ENCODE measurements around the gene CHST13. TPM values are rescaled to one million over a fixed set of nuclear protein-coding genes. Genes with fewer than 3 reads are reported as not detected.

CHST13 gene
- total and polyA plus RNA-seq, 11 donors, result 0.07 to 2.3 (median 0.37) TPM; not detected in 1

DNA sequence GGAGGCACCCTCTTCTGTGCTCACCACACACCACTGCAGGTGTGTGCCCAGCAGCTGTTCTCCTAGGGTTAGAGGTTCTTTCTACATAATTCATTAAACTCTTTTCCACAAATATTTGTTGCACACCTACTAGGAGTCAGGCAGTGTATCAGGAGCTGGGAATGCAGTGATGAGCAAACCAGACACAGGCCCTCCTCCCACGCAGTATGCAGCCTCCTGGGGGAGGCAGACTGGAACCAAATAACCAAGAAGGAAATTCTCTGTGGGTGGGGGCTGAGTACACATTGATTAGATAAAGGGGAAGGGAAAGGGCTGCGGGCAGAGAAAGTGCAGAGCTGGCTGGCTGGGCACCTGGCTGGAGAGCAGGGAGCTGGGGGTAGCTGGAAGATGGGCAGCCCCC is 53.3 kb downstream of the CHST13 start:
- peak in 1 of 5 donors; percentile 46 for DNase-seq
- peaks cover 0 to 12% (median 0%) of the 10 kb centered on the region in 12 donors for H3K9me3 ChIP-seq
- no peak overlapping the region for H3K4me3 ChIP-seq
- 41 to 60% (median 53%) methylated on average over 2 of the region's 2 CpGs for WGBS, 4 donors
- peaks cover 0 to 7% (median 0%) of the 10 kb centered on the region in 12 donors for H3K4me1 ChIP-seq
- intact Hi-C loops (cut with DNase I), result no loop called here
- H3K36me3 ChIP-seq, result no peaks in the 10 kb centered on the region
- H3K27ac ChIP-seq, result no peak overlapping the region
- no peaks in the 10 kb centered on the region for H3K27me3 ChIP-seq
- no peak for ATAC-seq
- TF ChIP-seq, protein P1, sequence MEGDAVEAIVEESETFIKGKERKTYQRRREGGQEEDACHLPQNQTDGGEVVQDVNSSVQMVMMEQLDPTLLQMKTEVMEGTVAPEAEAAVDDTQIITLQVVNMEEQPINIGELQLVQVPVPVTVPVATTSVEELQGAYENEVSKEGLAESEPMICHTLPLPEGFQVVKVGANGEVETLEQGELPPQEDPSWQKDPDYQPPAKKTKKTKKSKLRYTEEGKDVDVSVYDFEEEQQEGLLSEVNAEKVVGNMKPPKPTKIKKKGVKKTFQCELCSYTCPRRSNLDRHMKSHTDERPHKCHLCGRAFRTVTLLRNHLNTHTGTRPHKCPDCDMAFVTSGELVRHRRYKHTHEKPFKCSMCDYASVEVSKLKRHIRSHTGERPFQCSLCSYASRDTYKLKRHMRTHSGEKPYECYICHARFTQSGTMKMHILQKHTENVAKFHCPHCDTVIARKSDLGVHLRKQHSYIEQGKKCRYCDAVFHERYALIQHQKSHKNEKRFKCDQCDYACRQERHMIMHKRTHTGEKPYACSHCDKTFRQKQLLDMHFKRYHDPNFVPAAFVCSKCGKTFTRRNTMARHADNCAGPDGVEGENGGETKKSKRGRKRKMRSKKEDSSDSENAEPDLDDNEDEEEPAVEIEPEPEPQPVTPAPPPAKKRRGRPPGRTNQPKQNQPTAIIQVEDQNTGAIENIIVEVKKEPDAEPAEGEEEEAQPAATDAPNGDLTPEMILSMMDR (IDR thresholded peaks at IDR 0.05), result no peak
- TF ChIP-seq POLR2A (IDR thresholded peaks at IDR 0.05), result no peak

DNA sequence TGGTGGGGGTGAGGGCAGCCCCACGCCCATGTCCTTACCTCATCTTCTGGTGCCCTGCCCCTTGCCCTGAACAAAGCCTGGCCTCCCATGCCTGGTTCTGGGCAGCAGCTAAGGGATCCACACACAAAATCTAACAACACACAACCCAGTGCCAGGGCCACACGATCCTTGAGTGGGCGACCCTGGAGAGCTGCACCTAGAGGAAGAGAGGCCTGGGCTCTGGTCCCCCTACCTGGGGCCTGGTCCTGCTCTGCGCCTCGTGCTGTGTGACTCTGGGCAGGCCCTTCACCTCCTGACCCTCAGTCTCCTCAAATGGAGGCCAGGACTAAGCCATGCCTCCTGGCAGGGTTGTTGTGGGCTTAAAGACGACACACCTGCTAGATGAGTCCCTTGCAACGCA is 54.7 kb downstream of the CHST13 start:
- no peaks in the 10 kb centered on the region for H3K27me3 ChIP-seq
- H3K27ac ChIP-seq, result no peak overlapping the region
- DNase-seq (no peak), ATAC-seq (peak in 1 of 4 donors; percentile 34)
- no peak overlapping the region for H3K4me3 ChIP-seq
- H3K36me3 ChIP-seq, result no peaks in the 10 kb centered on the region
- TF ChIP-seq, protein P1 (IDR thresholded peaks at IDR 0.05), result no peak
- TF ChIP-seq POLR2A (IDR thresholded peaks at IDR 0.05), result no peak
- intact Hi-C loops (cut with DNase I), result no loop called here
- 88 to 93% (median 90%) methylated on average over 5 to 7 of the region's 7 CpGs for WGBS, 4 donors
- H3K9me3 ChIP-seq, result peaks cover 0 to 12% (median 0%) of the 10 kb centered on the region in 12 donors
- peaks cover 0 to 2% (median 0%) of the 10 kb centered on the region in 12 donors for H3K4me1 ChIP-seq

DNA sequence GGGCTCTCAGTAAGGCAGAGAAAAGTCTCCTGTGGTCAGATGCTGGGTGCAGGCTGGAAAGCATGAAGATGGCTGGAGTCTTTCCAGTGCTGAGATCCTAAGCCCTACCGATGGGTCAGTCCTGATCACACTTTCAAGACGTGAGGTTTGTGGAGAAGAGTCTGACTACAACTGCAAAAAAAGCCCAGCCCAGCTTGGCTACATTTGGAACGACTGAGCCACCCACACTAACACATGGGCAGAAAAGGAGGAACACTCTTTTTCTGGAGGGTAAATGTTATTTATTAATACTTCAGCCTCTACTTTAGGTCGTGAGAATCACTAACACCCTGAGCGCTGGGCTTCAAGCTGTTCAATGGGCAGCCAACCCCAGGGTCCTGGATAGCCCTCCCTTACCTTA is 56.8 kb downstream of the CHST13 start:
- intact Hi-C loops (cut with DNase I), result no loop called here

DNA sequence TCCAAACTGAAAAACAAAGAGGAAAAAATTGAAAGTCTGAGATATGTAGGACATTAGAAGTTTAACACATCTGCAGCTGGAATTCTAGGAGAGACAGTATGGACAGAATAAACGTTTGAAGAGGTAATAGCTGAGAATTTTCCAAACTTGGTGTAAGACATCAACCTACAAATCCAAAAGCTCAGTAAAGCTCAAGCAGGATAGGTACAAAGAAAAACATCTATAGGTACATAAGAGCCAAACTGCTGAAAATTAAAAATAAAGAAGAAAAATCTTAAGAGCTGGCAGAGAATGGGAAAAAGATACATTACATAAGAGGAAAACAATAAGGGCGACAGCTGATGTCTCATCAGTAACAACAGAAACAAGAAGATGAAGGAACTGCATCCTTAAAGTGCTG is 57.6 kb downstream of the CHST13 start:
- Histone ChIP-seq H3K27me3 (no peaks in the 10 kb centered on the region), H3K4me3 (no peak overlapping the region), H3K27ac (no peak overlapping the region), H3K9me3 (peaks cover 0 to 12% (median 0%) of the 10 kb centered on the region in 12 donors), H3K36me3 (no peaks in the 10 kb centered on the region), H3K4me1 (no peaks in the 10 kb centered on the region)
- WGBS, 4 donors, result 79 to 86% (median 83%) methylated on average over 2 of the region's 2 CpGs
- no peak for DNase-seq
- ATAC-seq, result no peak
- TF ChIP-seq, protein P1 (IDR thresholded peaks at IDR 0.05), result no peak
- no peak for TF ChIP-seq POLR2A (IDR thresholded peaks at IDR 0.05)
- intact Hi-C loops (cut with DNase I), result no loop called here

More for the DNA sequence above, 56.8 kb downstream of the CHST13 start:
- 78 to 90% (median 84%) methylated on average over 5 of the region's 5 CpGs for WGBS, 4 donors
- TF ChIP-seq POLR2A (IDR thresholded peaks at IDR 0.05), result no peak
- TF ChIP-seq, protein P1 (IDR thresholded peaks at IDR 0.05), result no peak
- DNase-seq (no peak), ATAC-seq (no peak)
- H3K27ac ChIP-seq, result no peak overlapping the region
- H3K27me3 ChIP-seq, result no peaks in the 10 kb centered on the region
- no peaks in the 10 kb centered on the region for H3K36me3 ChIP-seq
- peaks cover 0 to 12% (median 0%) of the 10 kb centered on the region in 12 donors for H3K9me3 ChIP-seq
- no peaks in the 10 kb centered on the region for H3K4me1 ChIP-seq
- H3K4me3 ChIP-seq, result no peak overlapping the region
